ENCODE measurements around the gene OR6S1.

- TF ChIP-seq EZH2phosphoT487 (IDR thresholded peaks at IDR 0.05; ENCODE audit: low read depth, severe bottlenecking, unreplicated experiment) (no peak), CTCF (IDR thresholded peaks at IDR 0.05; ENCODE audit: poor library complexity) (no peak), EZH2 (IDR thresholded peaks at IDR 0.05; ENCODE audit: borderline replicate concordance) (no peak)
Measured at GRCh38 chr14:20603813-20604690, 37.4 kb downstream of the OR6S1 start.

Data from hepatocyte (in vitro differentiated cells).